Neural crest cell (in vitro differentiated cells): ENCODE results near the gene MCM6. TPM values are rescaled to one million over a fixed set of nuclear protein-coding genes. Genes with fewer than 3 reads are reported as not detected.

Experiments
- DNase-seq: peaks from one replicate; pipeline ENCODE4 v3.0.0; 2021; ENCODE audit warnings: low read depth, mixed read lengths, low spot score
- H3K27ac Mint-ChIP-seq: one replicate; pipeline ENCODE4 v1.8.0; 2021; ENCODE audit warnings: mild to moderate bottlenecking, mixed read lengths; ENCODE audit not compliant: unreplicated experiment
- H3K27me3 Mint-ChIP-seq: 2 replicates; pipeline ENCODE4 v1.8.0; 2021; ENCODE audit warnings: low read depth, mild to moderate bottlenecking, mixed read lengths
- H3K36me3 Mint-ChIP-seq: 2 replicates; pipeline ENCODE4 v1.8.0; 2021; ENCODE audit warnings: low read depth, mild to moderate bottlenecking, mixed read lengths
- H3K4me1 Mint-ChIP-seq: 2 replicates; pipeline ENCODE4 v1.8.0; 2021; ENCODE audit warnings: mixed read lengths
- H3K4me3 Mint-ChIP-seq: one replicate; pipeline ENCODE4 v1.8.0; 2021; ENCODE audit warnings: mild to moderate bottlenecking, mixed read lengths
- H3K9me3 Mint-ChIP-seq: 2 replicates; pipeline ENCODE4 v1.8.0; 2021; ENCODE audit warnings: mixed read lengths
- CTCF ChIP-seq: fragments of 200-600 bp; sonication (generic); conservative IDR thresholded peaks from 2 replicates; pipeline ENCODE4 v1.5.0; 2021; ENCODE audit warnings: antibody characterized with exemption, mild to moderate bottlenecking
- total RNA-seq: library from RNA; stranded (reverse); gene quantifications from 2 replicates; pipeline ENCODE4 v1.2.1, GENCODE V29; 2021

The MCM6 gene
- total RNA-seq, 1 donor from 2014 or later = 118 TPM

- Mint-ChIP-seq H3K36me3 (peaks cover 17% of the 10 kb centered on the region), H3K4me3 (no peak overlapping the region), H3K9me3 (no peaks in the 10 kb centered on the region), H3K27ac (no peak overlapping the region), H3K27me3 (no peaks in the 10 kb centered on the region), H3K4me1 (no peaks in the 10 kb centered on the region)
- no peak for DNase-seq
- no peak for TF ChIP-seq CTCF
These were observed 33.7 kb upstream of the MCM6 start for GRCh38 chr2:135909976-135910375.

DNA sequence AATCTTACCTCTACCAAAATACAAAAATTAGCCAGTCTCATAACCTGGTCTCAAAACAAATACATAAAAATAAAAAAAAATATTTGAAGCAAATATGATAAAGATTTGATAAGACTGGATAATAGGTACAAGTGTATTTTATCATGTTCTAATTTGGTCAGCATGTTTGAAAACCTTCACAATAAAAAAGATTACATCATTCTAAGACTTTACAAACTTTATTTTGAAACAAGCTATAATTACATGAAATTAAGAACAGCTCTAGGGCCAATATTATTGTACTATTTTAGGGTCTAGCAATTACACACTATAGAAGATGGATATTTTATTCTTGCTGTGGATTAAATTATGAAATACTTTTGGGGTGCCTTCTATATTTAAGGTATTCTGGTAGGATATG, 29.4 kb upstream of the MCM6 start:
- Mint-ChIP-seq H3K4me1 (no peaks in the 10 kb centered on the region), H3K36me3 (peaks cover 19% of the 10 kb centered on the region), H3K27ac (no peak overlapping the region), H3K9me3 (peaks cover under 1% of the 10 kb centered on the region), H3K27me3 (no peaks in the 10 kb centered on the region), H3K4me3 (no peak overlapping the region)
- TF ChIP-seq CTCF = no peak
- DNase-seq = no peak

- Mint-ChIP-seq H3K27ac (no peak overlapping the region), H3K36me3 (peaks cover 18% of the 10 kb centered on the region), H3K4me3 (no peak overlapping the region), H3K4me1 (no peaks in the 10 kb centered on the region), H3K9me3 (peaks cover 4% of the 10 kb centered on the region), H3K27me3 (no peaks in the 10 kb centered on the region)
- no peak for TF ChIP-seq CTCF
- DNase-seq = no peak
These were observed 28.2 kb upstream of the MCM6 start for GRCh38 chr2:135904341-135904989.

GRCh38 chr2:135903650-135904049, 27.4 kb upstream of the MCM6 start:
- H3K27me3 Mint-ChIP-seq = no peaks in the 10 kb centered on the region
- H3K4me1 Mint-ChIP-seq = no peaks in the 10 kb centered on the region
- peaks cover 9% of the 10 kb centered on the region for H3K9me3 Mint-ChIP-seq
- DNase-seq = no peak
- no peak for TF ChIP-seq CTCF
- peaks cover 18% of the 10 kb centered on the region for H3K36me3 Mint-ChIP-seq
- no peak overlapping the region for H3K4me3 Mint-ChIP-seq
- H3K27ac Mint-ChIP-seq = no peak overlapping the region

DNA sequence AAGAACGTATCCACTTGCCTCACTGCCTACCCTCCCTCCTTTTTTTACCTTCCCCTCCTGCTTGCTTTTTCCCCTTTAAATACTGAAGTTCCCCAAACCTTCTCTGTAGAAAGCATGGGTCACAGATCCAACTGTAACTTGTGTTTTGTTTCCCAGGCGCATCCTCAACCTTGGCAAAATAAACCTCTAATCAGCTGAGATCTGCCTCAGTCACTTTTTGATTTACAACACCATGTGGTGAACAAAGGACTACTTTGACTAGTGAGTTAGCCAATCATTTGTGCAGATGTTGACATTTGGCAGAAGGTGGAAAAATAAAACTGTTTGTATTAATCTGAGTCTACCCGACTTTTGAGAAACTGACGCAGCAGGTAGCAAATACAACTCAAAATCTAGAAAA, 23.3 kb upstream of the MCM6 start:
- Mint-ChIP-seq H3K4me1 (no peaks in the 10 kb centered on the region), H3K27me3 (no peaks in the 10 kb centered on the region), H3K27ac (no peak overlapping the region), H3K36me3 (peaks cover 11% of the 10 kb centered on the region), H3K9me3 (peaks cover 9% of the 10 kb centered on the region), H3K4me3 (no peak overlapping the region)
- no peak for DNase-seq
- no peak for TF ChIP-seq CTCF
